ENCODE results near the gene CCT8L2.
"Not testable (repeated sequence)": the region's sequence is repeated elsewhere in the genome, so short reads cannot be mapped to it uniquely, and the experiment has no call there.

- TF ChIP-seq POLR2A, CTCF (IDR thresholded peaks at IDR 0.05): not testable (repeated sequence)
Observed at GRCh38 chr22:16602224-16602727, 9.7 kb upstream of the CCT8L2 start.
